DMS79 treated with DMSO at 0.1 percent for 48 hours (cell line): ENCODE results near the gene DOCK4.

Experiments used
- DNase-seq: peaks from one replicate; lab custom pipeline; 2025; lab: John Stamatoyannopoulos, UW

The DOCK4 gene

GRCh38 chr7:112113913-112114575 lies 92.2 kb downstream of the DOCK4 start:
- no peak for DNase-seq

- DNase-seq, result no peak
Observed at GRCh38 chr7:112112822-112113255, 93.4 kb downstream of the DOCK4 start.

- no peak for DNase-seq
Observed at GRCh38 chr7:112110651-112111050, 95.5 kb downstream of the DOCK4 start.

- no peak for DNase-seq
Observed at GRCh38 chr7:112110175-112110574, 96.0 kb downstream of the DOCK4 start.

- DNase-seq, result no peak
Observed at GRCh38 chr7:112108981-112109380, 97.2 kb downstream of the DOCK4 start.

GRCh38 chr7:112105584-112106530 lies 100.3 kb downstream of the DOCK4 start:
- DNase-seq, result peak; percentile 33

GRCh38 chr7:112104120-112104519 lies 102.1 kb downstream of the DOCK4 start:
- peak; percentile 98 for DNase-seq

- peak; percentile 17 for DNase-seq
Observed at GRCh38 chr7:112103246-112103645, 103.0 kb downstream of the DOCK4 start.

GRCh38 chr7:112101201-112101846 lies 104.9 kb downstream of the DOCK4 start:
- peak; percentile 7 for DNase-seq

- DNase-seq, result no peak
Observed at GRCh38 chr7:112097524-112097923, 108.7 kb downstream of the DOCK4 start.

- DNase-seq, result no peak
Observed at GRCh38 chr7:112093409-112093808, 112.8 kb downstream of the DOCK4 start.

GRCh38 chr7:112092709-112093395 lies 113.3 kb downstream of the DOCK4 start:
- DNase-seq, result no peak

- DNase-seq, result peak; percentile 10
Observed at GRCh38 chr7:112092306-112092705, 113.9 kb downstream of the DOCK4 start.

- DNase-seq, result no peak
Observed at GRCh38 chr7:112091768-112092167, 114.4 kb downstream of the DOCK4 start.

- DNase-seq, result no peak
Observed at GRCh38 chr7:112089551-112089950, 116.6 kb downstream of the DOCK4 start.

- DNase-seq, result no peak
Observed at GRCh38 chr7:112088484-112089016, 117.6 kb downstream of the DOCK4 start.

- peak; percentile 23 for DNase-seq
Observed at GRCh38 chr7:112086496-112087254, 119.5 kb downstream of the DOCK4 start.

- no peak for DNase-seq
Observed at GRCh38 chr7:112084520-112084971, 121.7 kb downstream of the DOCK4 start.

- DNase-seq, result no peak
Observed at GRCh38 chr7:112083776-112084355, 122.3 kb downstream of the DOCK4 start.

- no peak for DNase-seq
Observed at GRCh38 chr7:112082306-112082705, 123.9 kb downstream of the DOCK4 start.
